Left renal cortex interstitium (tissue), 4 donors: ENCODE results near the gene RPS21. TPM values are rescaled to one million over a fixed set of nuclear protein-coding genes. Genes with fewer than 3 reads are reported as not detected.

Experiments
- DNase-seq, 4 donors: peaks; one replicate each; pipeline ENCODE4 v3.0.0-alpha.2; 2013; ENCODE audit warnings: low read depth in 4 of 4, low spot score in 2 of 4, missing footprints in 1 of 4
- polyA plus RNA-seq, 4 donors: library from polyadenylated mRNA; unstranded; fragments of 120-200 nt; gene quantifications; one replicate each; pipeline ENCODE4 v1.2.1, GENCODE V29; 2013; ENCODE audit not compliant: insufficient read length in 4 of 4

RPS21 gene
- polyA plus RNA-seq, 4 donors: 820 to 1,197 (median 904) TPM

GRCh38 chr20:62353289-62354030 is 33.4 kb upstream of the RPS21 start:
- DNase-seq: no peak

GRCh38 chr20:62354031-62354808 is 32.7 kb upstream of the RPS21 start:
- DNase-seq: no peak

- DNase-seq: no peak
Measured at GRCh38 chr20:62354811-62355341, 32.0 kb upstream of the RPS21 start.

- no peak for DNase-seq
Measured at GRCh38 chr20:62355516-62355877, 31.4 kb upstream of the RPS21 start.

GRCh38 chr20:62355878-62356588 is 30.9 kb upstream of the RPS21 start:
- no peak for DNase-seq

- DNase-seq: no peak
Measured at GRCh38 chr20:62356589-62357186, 30.2 kb upstream of the RPS21 start.

GRCh38 chr20:62357187-62357667 is 29.7 kb upstream of the RPS21 start:
- DNase-seq: no peak

- no peak for DNase-seq
Measured at GRCh38 chr20:62357681-62358080, 29.2 kb upstream of the RPS21 start.

- DNase-seq: no peak
Measured at GRCh38 chr20:62358171-62359042, 28.5 kb upstream of the RPS21 start.

GRCh38 chr20:62359043-62359490 is 27.8 kb upstream of the RPS21 start:
- DNase-seq: no peak

- DNase-seq: no peak
Measured at GRCh38 chr20:62359491-62360121, 27.3 kb upstream of the RPS21 start.

- no peak for DNase-seq
Measured at GRCh38 chr20:62360854-62361798, 25.8 kb upstream of the RPS21 start.

GRCh38 chr20:62361799-62362589 is 24.9 kb upstream of the RPS21 start:
- no peak for DNase-seq

GRCh38 chr20:62362590-62362940 is 24.3 kb upstream of the RPS21 start:
- no peak for DNase-seq

GRCh38 chr20:62362991-62363919 is 23.6 kb upstream of the RPS21 start:
- no peak for DNase-seq
